HG03432 (cell line): Measurements from ENCODE around the gene ADAMTS17.

Source experiments
- ATAC-seq: cut with Tn5 transposase; IDR thresholded peaks from one replicate; pipeline ENCODE4 v1.9.1; 2021; ENCODE audit warnings: mild to moderate bottlenecking, moderate library complexity; ENCODE audit not compliant: unreplicated experiment

The ADAMTS17 gene

DNA sequence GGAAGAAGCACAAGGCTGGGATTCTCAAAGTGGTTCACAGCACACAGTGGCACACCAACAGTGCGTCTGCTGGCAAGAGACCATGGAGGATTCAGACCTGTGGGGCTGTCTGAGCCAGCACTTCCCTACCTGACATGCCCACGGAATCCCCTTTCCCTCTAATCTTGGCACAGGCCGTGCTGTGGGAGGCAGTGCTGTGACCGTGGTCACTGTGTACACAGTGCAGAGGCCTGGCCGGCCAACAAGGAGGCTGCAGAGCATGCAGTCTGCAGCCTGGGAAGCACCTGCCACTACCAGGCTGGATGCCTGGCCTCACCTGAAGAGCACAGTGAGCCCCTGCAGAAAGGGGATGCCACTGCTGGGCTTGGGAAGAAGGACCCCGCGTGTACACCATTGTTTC is 307.6 kb downstream of the ADAMTS17 start:
- no peak for ATAC-seq

- ATAC-seq, result no peak
Observed at GRCh38 chr15:100033140-100033857, 308.5 kb downstream of the ADAMTS17 start.

DNA sequence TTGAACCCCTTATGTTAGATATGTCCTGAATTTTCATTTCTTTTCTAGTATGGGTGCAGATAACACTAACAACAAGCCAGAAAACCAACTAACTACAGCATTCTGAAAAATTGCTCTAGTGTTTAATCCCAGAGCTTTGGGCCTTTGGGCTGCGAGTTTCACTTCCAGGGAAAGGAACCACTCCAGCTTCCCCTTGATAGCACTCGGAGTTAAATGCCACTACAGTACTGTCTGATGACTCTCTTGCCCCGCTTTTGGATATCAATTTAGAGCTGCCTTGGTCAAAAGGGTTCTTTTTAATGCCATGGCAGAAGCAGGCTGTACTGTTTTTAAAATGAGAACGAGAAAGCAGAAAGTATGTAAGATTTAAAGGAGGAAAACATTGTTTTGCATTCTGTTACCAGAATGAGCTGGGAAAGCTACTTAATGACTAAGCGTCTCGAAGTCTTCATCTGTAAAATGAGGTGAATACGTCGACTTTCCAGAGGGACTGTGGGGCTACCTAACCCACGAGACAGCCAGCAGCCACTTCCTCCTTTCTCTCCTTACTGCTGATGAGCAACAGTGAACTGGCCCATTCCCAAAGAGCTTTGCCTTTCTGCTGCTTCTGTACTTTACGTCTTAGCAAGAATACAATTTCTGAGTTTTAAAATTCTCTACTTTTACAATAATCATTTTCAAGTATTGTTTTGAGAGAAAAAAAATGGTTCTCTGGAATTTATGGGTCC is 309.3 kb downstream of the ADAMTS17 start:
- ATAC-seq, result no peak

GRCh38 chr15:100031665-100032357 is 310.0 kb downstream of the ADAMTS17 start:
- ATAC-seq, result no peak

- ATAC-seq, result no peak
Observed at GRCh38 chr15:100030586-100031229, 311.1 kb downstream of the ADAMTS17 start.

GRCh38 chr15:100029868-100030479 is 311.8 kb downstream of the ADAMTS17 start:
- ATAC-seq, result no peak

GRCh38 chr15:100029045-100029444 is 312.7 kb downstream of the ADAMTS17 start:
- no peak for ATAC-seq

DNA sequence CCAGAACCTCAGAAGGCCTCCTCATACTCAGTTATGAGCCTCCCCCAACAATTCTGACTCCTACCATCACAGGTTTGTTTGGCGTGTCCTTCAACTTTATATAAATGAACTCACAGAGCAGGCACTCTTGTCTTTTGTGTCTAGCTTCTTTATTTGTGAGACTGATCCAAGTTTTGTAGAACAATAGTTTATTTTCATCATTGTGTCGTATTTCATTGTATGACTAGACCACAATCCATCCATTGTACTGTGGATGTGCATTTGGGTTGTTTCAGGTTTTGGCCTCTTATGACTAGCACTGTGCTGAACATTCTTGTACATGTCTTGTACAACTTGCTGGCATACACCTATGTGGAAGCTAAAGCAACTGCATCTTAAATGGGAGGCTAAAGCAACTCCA is 315.7 kb downstream of the ADAMTS17 start:
- no peak for ATAC-seq

GRCh38 chr15:100022806-100023205 is 319.0 kb downstream of the ADAMTS17 start:
- no peak for ATAC-seq

- ATAC-seq, result no peak
Observed at GRCh38 chr15:100022391-100022790, 319.4 kb downstream of the ADAMTS17 start.

GRCh38 chr15:100021653-100022052 is 320.1 kb downstream of the ADAMTS17 start:
- ATAC-seq, result no peak

GRCh38 chr15:100020614-100021013 is 321.2 kb downstream of the ADAMTS17 start:
- ATAC-seq, result no peak

GRCh38 chr15:100020189-100020588 is 321.6 kb downstream of the ADAMTS17 start:
- ATAC-seq, result no peak

DNA sequence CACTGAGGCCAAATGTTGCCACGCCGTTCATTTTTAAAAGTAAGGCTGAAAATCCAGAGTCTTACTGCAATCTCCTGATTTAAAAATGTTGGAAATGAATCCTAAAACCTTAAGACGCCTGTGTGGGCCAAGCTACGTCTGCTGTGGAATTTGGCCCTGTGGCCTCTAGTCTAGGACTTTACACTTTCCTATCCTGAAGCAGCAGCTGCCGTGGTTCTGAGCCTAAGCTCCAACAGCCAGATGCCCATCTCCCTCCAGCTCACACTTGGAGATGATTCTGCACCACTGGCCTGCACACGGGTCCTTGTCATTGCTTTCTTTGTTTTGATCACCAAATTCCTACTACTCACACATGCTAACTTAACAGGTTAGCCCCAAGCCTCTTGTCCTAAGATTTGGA is 322.2 kb downstream of the ADAMTS17 start:
- no peak for ATAC-seq

GRCh38 chr15:100018191-100018590 is 323.6 kb downstream of the ADAMTS17 start:
- ATAC-seq, result no peak

DNA sequence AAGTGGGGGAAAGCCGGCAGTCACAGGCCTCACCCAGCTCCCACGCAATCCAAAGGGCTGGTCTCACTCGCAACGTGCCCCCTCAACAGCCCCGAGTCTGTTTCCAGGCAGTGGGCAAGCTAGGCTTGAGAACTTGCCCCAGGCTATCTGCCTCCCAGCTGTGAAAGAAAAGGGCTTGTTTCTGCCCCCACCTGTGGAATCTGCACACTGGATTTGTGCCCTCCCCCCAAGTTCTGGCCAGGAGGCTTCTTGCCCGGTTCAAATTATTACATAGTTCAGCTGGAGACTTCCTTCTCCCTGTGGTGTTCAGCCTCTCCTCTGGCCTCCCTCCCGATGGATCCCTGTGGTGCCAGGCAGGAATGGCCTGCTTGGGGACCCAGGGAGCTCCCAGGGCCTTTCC is 324.6 kb downstream of the ADAMTS17 start:
- ATAC-seq, result no peak

DNA sequence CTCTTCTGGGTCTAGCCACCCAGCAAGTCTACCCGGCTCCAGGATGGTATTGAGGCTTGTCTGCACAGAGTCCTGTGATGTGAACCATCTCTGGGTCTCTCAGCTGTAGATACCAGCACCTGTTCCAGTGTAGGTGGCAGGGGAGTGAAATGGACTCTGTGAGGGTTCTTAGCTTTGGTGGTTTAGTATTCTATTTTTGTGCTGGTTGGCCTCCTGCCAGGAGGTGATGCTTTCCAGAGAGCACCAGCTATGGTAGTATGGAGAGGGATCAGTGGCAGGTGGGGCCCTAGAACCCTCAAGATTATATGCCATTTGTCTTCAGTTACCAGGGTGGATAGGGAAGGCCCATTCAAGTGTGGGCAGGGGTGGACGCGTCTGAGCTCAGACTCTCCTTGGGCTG is 325.1 kb downstream of the ADAMTS17 start:
- no peak for ATAC-seq

DNA sequence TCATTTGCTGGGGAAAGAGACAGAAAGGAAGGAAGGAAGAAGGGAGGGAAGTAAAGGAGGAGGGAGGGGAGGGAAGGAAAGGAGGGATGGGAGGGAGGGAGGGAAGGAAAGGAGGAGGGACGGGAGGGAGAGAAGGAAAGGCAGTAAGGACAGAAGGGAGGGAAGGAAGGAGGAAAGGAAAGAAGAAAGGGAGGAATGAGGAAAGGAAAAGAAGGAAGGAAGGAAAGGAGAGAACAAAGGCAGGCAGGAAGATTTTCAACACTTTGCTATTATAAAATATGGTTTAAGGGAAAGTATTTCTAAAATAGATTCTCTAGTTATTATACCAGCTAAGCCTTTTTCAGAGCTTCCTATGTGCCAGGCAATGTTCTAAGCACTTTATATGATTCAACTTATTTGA is 330.5 kb downstream of the ADAMTS17 start:
- no peak for ATAC-seq

- no peak for ATAC-seq
Observed at GRCh38 chr15:100009372-100009771, 332.4 kb downstream of the ADAMTS17 start.

DNA sequence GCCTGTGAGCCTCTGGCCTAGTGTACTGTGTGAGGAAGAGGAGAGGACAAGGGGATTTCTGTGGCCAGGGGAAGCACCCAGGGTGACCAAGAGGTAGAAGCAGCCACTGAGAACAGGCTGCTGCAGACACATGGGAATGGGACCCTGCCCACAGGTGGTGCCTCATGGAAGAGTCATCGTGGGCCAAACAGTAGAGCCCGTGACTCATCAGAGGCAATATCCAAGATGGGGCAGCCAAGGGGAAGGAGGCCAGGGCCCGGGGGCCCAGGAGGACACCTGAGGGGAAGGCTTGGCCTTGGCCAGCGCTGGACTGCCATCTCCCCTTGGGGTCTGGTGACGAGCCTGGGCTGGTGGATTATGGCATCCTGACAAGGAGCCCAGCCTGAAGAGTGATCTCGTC is 333.5 kb downstream of the ADAMTS17 start:
- ATAC-seq, result no peak

- no peak for ATAC-seq
Observed at GRCh38 chr15:100007609-100008008, 334.2 kb downstream of the ADAMTS17 start.
